HG02798 (cell line): ENCODE measurements around the gene ITGB8.
"Not testable (repeated sequence)": the region's sequence is repeated elsewhere in the genome, so short reads cannot be mapped to it uniquely, and the experiment has no call there.

Experiments used
- ATAC-seq: cut with Tn5 transposase; IDR thresholded peaks from one replicate; pipeline ENCODE4 v1.9.1; 2021; ENCODE audit warnings: mild to moderate bottlenecking; ENCODE audit not compliant: unreplicated experiment, poor library complexity

The ITGB8 gene

DNA sequence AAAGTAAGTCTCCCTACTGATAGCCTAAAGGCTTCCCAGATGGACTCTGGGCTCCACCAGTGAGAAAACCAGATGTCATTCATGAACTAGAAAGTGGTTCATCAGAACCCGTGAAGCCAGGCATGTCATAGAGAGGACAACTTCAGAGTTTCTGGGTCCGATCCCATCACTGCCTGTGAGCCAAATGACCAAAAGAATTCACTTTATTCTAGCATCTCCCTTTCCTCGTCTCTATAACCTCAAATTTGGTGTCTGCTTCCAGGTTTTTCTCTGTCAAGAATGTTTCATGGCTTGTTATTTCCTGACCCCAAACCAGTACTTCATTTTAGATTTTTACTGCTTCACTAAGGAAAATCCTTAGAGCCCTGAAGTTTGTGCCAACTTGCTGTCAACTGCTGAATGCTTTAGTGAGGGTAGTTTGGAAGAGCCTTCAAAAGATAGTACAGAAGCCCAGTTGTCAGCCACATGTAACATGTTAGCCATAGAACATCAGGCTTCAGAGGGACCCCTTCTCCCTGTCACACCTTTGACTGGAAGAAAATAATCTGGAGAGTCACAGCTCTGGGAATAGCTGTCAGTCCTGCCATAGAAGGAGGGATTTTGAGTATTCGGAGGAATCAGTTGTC lies 34.0 kb downstream of the ITGB8 start:
- no peak for ATAC-seq

DNA sequence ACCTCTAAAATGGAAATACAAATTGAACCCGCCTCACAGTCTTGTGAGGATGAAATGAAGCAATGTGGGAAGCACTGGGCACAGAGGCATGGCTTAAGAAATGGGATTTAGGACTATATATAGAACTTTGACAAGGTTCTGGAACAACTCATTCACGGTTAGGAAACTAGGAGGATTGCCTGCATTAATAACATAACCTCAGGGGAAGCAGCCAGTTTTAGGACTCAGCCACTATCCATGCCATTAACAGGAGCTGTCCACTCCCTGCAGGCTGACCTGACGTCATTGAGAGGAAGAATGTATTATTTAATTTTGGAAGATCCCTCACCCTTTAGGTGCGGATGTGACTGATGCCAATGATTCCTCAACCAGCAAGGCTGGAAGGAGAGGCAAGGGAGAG lies 34.8 kb downstream of the ITGB8 start:
- ATAC-seq, result no peak

- ATAC-seq, result no peak
These were observed 43.7 kb downstream of the ITGB8 start for GRCh38 chr7:20374399-20374798.

DNA sequence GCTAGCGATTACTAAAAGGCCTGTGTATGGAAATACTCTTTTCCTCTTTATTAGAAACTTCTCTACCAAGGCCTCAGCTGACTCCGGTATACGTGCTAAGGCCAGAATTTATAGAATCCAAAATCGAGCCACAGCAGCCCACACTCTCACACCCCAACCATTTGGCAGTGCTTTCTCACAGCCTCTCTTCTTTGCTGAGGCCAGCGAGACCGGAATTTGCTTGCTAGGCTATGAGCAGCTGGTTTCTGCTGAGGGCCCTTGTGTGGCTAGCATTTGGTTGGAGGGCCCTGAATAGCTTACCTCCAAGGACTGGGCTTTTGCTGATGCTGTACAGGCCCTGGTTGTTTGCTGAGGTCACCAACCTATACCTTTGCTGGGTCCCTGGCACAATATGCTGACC lies 46.1 kb downstream of the ITGB8 start:
- no peak for ATAC-seq

DNA sequence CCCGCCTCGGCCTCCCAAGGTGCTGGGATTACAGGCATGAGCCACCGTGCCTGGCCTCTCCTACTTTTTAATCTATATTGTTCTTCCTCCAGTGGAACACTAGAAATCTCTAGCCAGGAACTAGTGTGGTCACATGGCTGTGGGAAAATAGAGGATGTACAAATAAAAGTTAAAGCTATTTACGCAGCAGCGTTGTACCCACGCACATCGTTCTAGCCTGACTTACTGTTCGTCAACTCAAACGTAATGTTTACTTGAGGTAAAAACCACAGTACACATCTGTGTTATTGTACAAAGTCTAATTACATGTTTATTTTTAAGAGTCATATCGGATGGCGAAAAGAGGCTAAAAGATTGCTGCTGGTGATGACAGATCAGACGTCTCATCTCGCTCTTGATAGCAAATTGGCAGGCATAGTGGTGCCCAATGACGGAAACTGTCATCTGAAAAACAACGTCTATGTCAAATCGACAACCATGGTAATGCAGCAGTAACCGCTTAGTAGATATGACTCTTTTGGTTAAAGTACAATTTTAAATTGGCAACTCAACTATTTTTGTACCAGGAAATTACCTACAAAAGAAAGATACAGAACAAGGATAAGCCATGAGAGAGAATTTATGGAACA lies 50.8 kb downstream of the ITGB8 start:
- ATAC-seq, result no peak

- ATAC-seq, result no peak
These were observed 52.7 kb downstream of the ITGB8 start for GRCh38 chr7:20383351-20383750.

- no peak for ATAC-seq
These were observed 54.4 kb downstream of the ITGB8 start for GRCh38 chr7:20385126-20385525.

DNA sequence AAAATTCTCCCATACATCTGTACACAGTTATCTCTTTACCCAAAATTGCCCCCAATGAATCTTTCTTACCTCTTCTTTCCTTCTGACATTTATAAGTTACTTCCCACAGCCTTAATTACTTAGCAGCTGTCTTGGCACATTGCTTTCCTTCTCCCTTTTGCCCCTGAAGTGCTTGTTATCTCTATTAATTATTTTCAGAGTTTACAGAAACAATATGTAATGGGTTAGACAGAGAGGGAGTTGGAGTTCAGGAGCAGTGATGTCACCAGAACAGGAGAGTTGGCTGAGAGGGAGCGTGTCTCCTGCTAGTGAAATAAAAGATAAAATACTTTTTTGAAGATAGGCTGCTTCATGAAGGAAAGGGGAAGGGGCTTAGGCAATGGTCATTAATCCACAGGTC lies 57.4 kb downstream of the ITGB8 start:
- no peak for ATAC-seq

DNA sequence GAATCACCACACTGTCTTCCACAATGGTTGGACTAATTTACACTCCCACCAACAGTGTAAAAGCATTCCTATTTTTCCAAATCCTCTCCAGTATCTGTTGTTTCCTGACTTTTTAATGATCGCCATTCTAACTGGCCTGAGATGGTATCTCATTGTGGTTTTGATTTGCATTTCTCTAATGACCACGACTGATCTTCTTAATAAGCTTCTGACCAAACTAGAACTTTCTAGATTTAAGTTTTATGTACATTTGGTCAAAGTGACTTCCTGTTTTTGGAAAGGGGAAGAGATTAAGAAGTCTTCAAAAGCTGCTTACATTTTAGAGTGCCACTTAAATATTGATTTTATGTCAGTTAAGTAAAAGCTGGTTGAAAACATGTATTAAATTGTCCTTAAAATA lies 58.5 kb downstream of the ITGB8 start:
- ATAC-seq, result not testable (repeated sequence)

- ATAC-seq, result no peak
These were observed 62.4 kb downstream of the ITGB8 start for GRCh38 chr7:20393021-20393610.

DNA sequence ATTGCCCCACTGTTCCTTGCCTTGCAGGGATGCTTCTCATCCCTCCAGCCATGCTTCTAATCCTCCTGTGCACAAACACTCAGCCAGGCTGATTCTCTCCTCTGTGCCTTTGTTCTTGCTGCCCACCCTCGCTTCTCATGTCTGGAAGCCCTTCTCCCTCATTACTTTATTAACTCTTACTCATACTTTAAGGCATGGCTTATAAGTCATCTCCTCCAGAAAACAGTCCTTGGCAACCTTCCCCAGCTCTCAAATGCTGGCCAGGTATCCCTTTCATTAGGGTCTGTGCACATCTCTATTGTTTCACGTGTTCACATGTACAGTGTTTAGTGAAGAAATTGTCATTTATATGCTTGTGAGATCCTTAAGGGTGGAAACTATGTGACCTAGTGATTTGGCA lies 62.9 kb downstream of the ITGB8 start:
- no peak for ATAC-seq

- ATAC-seq, result no peak
These were observed 63.6 kb downstream of the ITGB8 start for GRCh38 chr7:20394284-20394683.

GRCh38 chr7:20395104-20395503 lies 64.4 kb downstream of the ITGB8 start:
- no peak for ATAC-seq

- ATAC-seq, result peak; percentile 82
These were observed 64.8 kb downstream of the ITGB8 start for GRCh38 chr7:20395511-20395910.

GRCh38 chr7:20399521-20399920 lies 68.8 kb downstream of the ITGB8 start:
- no peak for ATAC-seq

DNA sequence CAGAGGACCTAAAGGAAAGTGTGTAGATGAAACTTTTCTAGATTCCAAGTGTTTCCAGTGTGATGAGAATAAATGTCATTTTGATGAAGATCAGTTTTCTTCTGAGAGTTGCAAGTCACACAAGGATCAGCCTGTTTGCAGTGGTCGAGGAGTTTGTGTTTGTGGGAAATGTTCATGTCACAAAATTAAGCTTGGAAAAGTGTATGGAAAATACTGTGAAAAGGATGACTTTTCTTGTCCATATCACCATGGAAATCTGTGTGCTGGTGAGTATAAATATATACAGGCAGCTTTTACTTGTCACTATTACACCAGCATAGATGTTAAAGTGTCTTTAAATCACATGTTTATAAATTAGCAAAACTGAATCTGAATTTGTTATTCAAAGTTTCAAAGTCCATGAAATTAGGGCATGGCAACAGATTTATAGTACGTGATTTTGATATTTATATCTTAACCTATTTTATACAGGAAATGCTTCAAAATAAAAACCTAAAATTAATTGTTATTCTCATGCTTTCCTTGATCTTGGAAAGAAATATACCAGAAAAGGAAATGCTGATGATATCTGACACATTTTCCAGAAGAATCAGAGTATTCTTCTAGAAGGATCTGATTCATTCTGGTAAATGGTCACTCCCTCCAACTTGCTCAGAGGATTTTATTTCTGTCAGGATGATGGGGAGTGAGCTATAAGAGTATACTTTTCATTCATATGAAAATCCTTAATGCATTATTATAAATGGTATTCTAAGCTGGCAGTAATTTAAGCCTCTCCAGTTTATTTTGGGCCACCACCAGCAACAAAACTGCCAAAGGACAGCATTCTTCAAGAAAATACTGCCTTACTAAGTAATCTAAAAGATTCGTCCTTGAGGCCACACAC lies 71.4 kb downstream of the ITGB8 start:
- ATAC-seq, result no peak

GRCh38 chr7:20402747-20403230 lies 72.1 kb downstream of the ITGB8 start:
- ATAC-seq, result no peak

- no peak for ATAC-seq
These were observed 72.6 kb downstream of the ITGB8 start for GRCh38 chr7:20403331-20403730.

DNA sequence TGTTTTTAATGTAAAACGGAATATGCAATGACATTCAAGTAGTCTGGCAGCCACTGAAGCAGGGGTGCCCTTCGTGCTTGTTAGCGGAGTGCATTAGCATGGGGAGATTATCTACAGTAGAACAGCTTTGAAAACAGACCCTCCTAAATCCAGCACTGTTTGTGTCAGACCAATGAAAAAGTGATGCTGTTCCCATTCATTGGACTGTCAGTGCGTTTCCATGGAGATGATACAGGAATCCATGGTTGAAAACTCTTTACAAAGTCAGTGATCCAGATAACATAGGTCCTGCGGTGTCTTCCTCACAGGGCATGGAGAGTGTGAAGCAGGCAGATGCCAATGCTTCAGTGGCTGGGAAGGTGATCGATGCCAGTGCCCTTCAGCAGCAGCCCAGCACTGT lies 73.6 kb downstream of the ITGB8 start:
- no peak for ATAC-seq

DNA sequence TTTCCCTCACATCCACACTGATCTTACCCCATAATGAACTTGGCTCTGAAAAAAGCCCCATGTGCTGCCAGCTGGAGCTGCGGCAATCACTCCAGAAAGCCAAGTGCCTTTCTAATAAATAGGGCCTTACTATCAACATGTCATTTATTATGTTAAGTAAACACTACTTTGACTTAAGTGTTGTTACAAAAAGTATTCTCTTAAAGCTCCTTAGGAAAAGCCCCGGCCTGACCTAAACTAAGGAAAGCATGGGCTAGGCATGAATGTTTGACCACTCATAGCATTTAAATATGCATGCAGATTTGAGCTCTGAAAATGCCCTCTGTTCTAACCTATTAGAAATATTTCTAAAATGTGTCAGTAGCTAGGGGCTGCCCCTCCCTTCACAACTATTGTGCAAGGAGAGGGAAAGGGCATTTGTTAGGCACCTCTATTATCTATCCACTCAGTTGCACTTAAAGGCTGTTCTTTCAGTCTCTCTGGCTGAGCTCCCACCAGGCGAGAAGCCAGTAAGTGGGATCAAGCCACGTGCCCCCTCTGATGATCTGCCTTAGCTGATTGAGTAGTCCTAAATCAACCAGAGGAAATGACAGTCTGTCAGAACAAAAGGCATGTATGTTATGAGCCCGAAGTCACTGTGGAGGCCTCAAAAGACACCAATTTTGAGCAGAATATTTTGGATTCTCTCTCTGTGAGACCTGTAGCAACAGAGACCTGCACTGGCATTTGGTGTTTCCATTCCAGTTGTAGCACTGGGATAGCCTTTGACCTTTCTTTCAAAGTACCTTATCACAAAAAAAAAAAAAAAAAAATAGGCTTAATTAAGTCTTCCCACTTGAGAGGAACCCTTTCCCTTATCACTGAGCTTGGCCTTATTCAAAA lies 77.1 kb downstream of the ITGB8 start:
- no peak for ATAC-seq
